Pulmonary artery endothelial cell (primary cell): ENCODE data around the gene CTBP2. TPM values are rescaled to one million over a fixed set of nuclear protein-coding genes. Genes with fewer than 3 reads are reported as not detected.

ENCODE experiments used
- DNase-seq: peaks from one replicate; pipeline ENCODE4 v3.0.0-alpha.2; 2011; ENCODE audit warnings: low read depth, low spot score
- total RNA-seq: library from RNA; depleted of rRNA; stranded (reverse); fragments of >200 nt; gene quantifications from 2 replicates; pipeline ENCODE4 v1.2.3, GENCODE V29; 2014

Gene CTBP2
- total RNA-seq, 1 donor from 2014 or later: 92.1 TPM

- no peak for DNase-seq
Observed at GRCh38 chr10:125106586-125106985, 53.8 kb downstream of the CTBP2 start.

- DNase-seq: no peak
Observed at GRCh38 chr10:125105706-125106255, 54.6 kb downstream of the CTBP2 start.

- DNase-seq: no peak
Observed at GRCh38 chr10:125105155-125105554, 55.2 kb downstream of the CTBP2 start.

- DNase-seq: no peak
Observed at GRCh38 chr10:125104559-125104958, 55.8 kb downstream of the CTBP2 start.

GRCh38 chr10:125103924-125104323 is 56.4 kb downstream of the CTBP2 start:
- no peak for DNase-seq

GRCh38 chr10:125103466-125103865 is 56.9 kb downstream of the CTBP2 start:
- DNase-seq: no peak

GRCh38 chr10:125102821-125103220 is 57.5 kb downstream of the CTBP2 start:
- no peak for DNase-seq

- DNase-seq: no peak
Observed at GRCh38 chr10:125102246-125102645, 58.1 kb downstream of the CTBP2 start.

GRCh38 chr10:125101581-125101980 is 58.8 kb downstream of the CTBP2 start:
- no peak for DNase-seq

GRCh38 chr10:125101049-125101448 is 59.3 kb downstream of the CTBP2 start:
- no peak for DNase-seq

GRCh38 chr10:125097409-125098070 is 62.8 kb downstream of the CTBP2 start:
- no peak for DNase-seq

- no peak for DNase-seq
Observed at GRCh38 chr10:125096975-125097374, 63.4 kb downstream of the CTBP2 start.

- DNase-seq: no peak
Observed at GRCh38 chr10:125096371-125096770, 64.0 kb downstream of the CTBP2 start.

- no peak for DNase-seq
Observed at GRCh38 chr10:125095776-125096175, 64.6 kb downstream of the CTBP2 start.

GRCh38 chr10:125095228-125095627 is 65.1 kb downstream of the CTBP2 start:
- no peak for DNase-seq

GRCh38 chr10:125094806-125095205 is 65.6 kb downstream of the CTBP2 start:
- no peak for DNase-seq

GRCh38 chr10:125093974-125094705 is 66.2 kb downstream of the CTBP2 start:
- DNase-seq: no peak

- DNase-seq: no peak
Observed at GRCh38 chr10:125093199-125093973, 67.0 kb downstream of the CTBP2 start.

GRCh38 chr10:125092564-125093031 is 67.8 kb downstream of the CTBP2 start:
- DNase-seq: no peak

GRCh38 chr10:125091891-125092290 is 68.5 kb downstream of the CTBP2 start:
- DNase-seq: no peak

GRCh38 chr10:125089469-125089868 is 70.9 kb downstream of the CTBP2 start:
- no peak for DNase-seq

GRCh38 chr10:125087897-125088215 is 72.5 kb downstream of the CTBP2 start:
- DNase-seq: no peak
